NCI-H1436 (cell line): ENCODE data around the gene MTHFD2.
"Not testable (repeated sequence)": the region's sequence is repeated elsewhere in the genome, so short reads cannot be mapped to it uniquely, and the experiment has no call there.

ENCODE experiments used
- DNase-seq: peaks from one replicate; lab custom pipeline; 2025; lab: John Stamatoyannopoulos, UW

MTHFD2 gene

DNA sequence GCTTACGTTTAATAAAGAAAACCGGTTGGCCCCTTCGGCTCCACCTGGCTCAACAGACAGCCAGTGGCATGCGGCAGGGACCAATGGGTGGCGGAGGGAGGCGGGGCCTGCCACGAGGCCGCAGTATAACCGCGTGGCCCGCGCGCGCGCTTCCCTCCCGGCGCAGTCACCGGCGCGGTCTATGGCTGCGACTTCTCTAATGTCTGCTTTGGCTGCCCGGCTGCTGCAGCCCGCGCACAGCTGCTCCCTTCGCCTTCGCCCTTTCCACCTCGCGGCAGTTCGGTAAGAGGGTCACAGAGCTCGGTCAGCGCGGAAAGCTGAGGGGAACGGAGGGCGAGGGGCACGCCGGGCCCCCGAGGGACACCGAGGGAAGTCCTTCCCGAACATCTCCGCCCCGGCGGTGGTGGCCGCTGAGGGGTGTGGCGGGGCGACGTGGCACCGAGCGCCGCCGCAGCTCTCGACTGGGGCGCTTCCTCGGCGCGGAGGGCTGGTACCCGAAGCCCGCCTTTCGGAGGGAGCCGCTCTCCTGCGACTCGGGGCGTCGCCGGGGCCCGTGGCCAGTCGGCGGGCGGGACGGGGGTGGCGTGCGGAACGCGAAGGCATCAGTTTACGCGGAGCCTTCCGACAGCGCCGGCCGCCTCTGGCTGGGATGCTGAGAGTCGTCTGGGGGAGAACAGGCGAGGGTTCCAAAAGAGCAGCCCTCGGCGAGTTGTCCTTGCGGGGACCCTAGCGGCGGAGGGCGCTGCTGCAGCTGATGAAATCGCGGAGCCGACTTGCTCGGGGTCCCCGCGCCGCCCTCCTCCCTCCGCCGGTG is at the start of gene MTHFD2:
Gene MTHFD2, plus strand, starts transcription at position 155 of the 814 bp plus-strand sequence. Its CDS starts 27 bp downstream, at position 182.
- DNase-seq, result peak; percentile 97

DNA sequence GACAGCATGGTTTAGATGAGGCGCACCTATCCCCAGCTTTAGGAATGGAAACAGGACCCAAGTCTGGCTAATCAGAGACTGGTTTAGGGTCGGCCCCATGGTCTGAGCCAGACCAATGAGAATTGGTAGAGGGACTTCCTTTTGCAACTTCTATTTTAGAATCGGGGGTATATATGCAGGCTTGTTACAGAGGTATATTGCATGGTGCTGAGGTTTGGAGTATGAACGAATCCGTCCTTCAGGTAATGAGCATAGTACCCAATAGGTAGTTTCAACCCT is 49.2 kb upstream of the MTHFD2 start:
- DNase-seq, result no peak

DNA sequence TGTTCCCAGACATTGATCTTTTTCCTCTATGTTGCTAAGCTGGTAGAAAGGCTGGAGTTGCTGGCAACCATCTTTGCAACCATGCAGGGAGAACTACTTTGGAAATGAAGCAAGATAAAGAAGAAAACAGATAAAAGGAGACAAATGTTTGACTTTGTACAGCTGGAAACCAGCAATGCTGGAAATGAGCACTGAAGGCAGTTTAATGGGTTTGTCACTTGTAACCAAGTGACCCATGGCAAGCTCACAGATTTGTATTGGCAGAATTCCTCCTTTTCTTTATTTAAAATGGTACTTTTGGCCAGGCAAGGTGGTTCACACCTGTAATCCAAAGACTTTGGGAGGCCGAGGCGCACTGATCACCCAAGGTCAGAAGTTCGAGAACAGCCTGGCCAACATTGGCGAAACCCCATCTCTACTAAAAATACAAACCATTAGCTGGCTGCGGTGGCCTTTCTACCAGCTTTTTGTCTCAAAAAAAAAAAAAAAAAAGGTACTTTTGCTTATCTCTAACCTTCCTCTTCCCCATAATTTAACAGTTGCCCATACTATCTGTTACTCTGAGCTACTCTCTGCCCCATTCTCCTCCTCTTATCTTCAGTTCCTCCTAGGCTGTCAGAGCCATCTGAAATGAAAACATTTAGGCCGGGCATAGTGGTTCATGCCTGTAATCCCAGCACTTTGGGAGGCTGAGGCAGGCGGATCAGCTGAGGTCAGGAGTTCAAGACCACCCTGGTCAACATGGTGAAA is 48.7 kb upstream of the MTHFD2 start:
- no peak for DNase-seq

DNA sequence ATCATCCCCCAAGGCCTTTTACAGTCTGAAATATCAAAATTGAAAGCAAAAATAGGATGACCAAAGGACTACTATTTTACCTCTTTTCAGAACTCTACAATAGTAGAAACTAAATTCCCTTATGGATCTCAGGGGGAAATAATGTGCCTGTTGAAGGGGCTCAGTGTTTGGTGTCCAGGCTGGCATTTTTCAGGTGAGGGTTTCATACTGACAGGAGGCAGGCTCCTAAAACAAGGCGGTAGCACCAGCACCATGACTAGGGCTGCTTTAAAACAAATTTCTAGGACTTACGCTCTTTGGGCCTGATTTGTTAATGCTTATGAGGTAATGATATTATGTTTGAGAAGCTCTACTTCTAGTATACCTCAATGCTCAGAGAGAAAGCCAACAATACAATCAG is 45.5 kb upstream of the MTHFD2 start:
- DNase-seq, result no peak

DNA sequence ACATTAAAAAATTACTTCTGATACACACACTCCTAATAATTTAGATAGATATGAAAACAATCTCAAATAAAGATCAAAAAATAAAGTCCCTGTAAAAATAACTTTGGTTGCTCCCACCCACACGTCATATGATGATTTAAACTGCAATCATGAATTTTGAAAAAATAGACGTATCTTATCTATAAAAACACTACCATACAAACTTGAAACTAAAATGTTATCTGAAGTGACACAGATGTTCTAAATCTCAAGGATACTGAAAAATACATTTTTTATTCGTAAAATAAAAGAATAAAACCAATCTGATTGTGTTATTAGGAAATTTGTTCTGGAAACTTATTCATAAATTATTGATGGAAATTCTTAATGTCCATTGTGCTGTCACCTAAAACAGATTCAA is 42.6 kb upstream of the MTHFD2 start:
- no peak for DNase-seq

DNA sequence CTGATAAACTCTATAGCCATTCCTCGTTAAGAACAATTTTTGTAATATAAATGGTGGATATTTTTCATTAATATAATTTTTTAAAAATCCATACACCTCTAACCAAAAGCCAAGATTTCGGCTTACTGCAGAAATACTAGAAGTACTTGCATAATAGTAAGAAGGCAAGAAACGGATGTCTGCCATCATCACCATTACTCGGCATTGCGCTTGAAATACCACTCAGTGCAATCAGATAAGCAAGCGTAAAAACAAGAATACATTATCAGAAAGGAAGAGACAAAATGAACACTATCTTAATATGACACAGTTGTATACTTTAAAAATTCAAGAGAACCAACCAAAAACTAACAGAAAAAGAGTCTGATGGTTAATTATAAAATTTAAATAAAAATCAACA is 35.5 kb upstream of the MTHFD2 start:
- DNase-seq, result no peak

DNA sequence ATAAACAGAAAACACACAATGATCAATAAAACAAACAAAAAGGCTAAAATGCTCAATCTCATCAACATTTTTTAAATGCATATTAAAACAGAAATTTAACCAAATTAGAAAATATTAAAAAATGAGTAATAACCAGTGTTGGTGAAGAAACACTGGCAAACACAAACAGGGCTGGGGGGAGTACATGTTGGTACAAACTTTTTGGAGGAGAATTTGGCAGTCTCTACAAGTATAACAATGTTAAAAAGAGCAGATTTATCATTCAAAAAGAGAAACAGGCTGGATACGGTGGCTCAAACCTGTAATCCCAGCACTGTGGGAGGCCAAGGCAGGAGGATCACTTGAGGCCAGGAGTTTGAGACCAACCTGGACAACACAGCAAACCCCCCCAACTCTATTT is 33.7 kb upstream of the MTHFD2 start:
- DNase-seq, result no peak

DNA sequence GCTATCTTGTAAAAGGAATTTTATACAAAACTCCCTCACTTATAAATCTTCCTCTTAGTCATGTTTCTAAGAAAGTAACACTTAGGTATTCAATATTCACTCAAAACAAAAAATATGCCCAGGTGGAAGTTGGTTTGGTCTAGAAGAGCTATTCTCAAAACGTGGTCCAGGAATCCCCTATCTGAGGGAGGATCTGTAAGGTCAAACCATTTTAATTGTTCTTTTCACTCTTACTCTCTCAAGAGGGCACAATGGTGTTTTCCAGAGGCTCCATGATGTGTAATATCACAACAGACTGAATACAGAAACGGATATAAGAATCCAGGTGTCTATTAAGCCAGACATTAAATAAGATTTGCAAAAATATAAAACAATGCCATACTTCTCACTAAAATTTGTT is 29.7 kb upstream of the MTHFD2 start:
- DNase-seq, result no peak

DNA sequence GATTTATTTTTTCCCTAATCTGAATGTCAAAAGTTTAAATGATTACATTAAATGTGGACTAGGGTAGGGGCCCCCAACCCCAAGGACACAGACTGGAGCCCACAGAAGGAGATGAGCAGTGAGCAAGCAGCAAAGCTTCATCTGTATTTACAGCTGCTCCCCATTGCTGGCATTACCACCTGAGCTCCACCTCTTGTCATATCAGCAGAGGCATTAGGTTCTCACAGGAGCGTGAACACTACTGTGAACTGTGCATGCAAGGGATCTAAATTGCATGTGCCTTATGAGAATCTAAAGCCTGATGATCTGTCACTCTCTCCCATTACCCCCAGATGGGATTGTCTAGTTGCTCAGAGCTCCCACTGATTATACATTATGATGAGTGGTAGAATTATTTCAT is 23.5 kb upstream of the MTHFD2 start:
- no peak for DNase-seq

DNA sequence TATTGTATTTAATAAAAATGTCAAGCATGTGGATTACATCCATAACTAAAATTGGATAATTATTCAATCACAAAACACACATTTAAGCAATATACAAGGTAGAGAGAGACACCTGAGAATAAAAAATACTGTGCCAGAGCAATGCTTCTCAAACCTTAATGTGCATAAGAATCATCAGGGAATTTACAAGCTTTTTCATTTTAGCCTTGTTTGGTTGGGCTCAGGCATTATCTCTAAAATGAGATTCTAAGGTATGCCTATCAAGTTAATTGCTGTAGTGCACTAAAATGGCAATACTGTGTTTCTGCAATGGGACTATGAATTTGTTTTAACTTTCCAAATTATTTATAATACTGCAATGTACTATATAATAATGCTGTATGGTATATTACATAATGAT is 20.7 kb upstream of the MTHFD2 start:
- no peak for DNase-seq

DNA sequence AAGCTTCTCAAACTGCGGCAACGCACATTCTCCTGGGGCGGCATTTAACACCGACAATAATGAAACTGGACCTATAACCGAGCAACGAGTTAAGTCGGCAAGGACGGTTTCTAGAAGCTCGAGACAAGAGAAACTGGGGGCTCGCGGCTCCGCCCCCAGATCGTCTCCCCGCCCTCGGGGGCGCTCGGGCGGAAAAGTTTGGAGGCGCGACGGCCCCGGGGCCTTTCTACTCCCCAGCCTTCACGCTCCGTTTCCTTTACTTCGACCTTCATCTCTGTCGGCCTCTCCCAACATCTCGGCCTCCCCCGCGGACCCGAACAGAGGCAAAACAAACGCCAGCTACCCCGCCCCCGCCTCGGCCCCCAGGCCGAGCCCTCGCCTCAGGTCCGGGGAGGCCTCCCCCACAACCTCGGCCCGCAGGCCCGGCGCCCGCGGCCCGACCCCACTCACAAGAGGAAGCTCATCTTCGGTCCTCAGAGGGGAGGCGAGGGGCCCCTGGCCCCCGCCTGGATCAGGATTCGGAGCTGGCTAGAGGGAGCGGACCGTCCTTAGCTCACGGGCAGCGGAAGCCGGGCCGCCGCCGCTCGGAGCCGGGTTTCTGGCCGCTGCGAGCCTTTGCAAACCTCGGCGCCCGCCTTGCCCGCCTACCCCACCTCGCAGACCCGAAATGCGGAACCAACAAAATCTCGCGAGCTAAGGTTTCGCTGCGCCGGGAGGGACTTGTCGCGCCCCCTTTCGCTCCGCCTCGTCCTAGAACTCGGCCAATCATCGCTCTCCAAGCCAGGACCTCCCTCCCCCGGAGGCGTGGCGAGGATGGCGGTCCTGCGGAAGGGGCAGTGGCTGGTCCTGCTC is 20.0 kb upstream of the MTHFD2 start, which contains the start of gene MOB1A:
Gene MOB1A, minus strand, starts transcription at position 669 of the 852 bp plus-strand sequence. Its CDS starts 205 bp downstream, at position 464.
- DNase-seq, result peak; percentile 98

DNA sequence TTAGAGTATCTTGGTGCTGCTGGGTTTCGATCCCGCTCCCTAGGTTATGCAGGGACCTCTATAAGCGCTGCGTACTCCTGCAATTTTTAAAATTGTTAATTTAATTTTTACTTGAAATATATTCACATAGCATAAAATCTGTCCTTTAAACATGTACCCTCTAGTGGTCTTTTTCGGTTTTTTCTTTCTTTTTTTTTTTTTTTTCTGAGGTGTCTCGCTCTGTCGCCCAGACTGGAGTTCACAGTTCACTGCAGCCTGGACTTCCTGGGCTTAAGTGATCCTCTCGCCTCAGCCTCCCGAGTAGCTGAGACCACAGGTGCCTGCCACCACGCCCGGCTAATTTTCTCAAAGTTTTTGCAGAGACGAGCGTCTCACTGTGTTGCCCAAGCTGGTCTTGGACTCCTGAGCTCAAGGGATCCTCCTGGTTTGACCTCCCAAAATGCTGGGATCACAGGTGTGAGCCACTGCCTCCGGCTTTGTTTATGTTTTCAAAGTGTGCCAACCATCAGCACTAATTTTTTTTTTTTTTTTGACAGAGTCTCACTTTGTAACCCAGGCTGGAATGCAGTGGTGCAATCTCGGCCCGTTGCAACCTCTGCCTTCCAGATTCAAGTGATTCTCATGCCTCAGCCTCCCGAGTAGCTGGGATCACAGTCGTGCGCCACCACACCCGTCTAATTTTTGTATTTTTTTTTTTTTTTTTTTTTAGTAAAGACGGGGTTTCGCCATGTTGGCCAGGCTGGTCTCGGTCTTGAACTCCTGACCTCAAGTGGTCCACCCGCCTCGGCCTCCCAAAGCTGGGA is 19.2 kb upstream of the MTHFD2 start:
- DNase-seq, result no peak

DNA sequence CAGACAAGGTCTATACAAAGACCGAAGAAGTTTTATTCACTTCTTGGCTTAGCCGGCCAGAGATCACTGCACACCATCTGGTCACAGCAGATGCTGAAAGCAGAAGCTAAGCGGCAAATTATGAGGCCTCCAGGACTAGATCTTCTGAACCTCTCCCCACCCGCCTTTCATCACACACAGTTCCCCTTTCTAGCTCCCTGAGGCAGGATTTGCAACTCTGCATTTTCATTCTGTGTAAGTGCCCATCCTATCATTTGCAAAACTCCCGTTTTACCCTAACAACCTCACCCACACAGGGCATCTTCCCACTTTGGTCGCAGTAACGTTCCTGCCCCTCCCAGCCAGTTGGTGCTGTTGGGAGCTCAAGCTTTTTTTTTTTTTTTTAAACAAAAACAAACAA is 16.7 kb upstream of the MTHFD2 start:
- DNase-seq, result no peak

DNA sequence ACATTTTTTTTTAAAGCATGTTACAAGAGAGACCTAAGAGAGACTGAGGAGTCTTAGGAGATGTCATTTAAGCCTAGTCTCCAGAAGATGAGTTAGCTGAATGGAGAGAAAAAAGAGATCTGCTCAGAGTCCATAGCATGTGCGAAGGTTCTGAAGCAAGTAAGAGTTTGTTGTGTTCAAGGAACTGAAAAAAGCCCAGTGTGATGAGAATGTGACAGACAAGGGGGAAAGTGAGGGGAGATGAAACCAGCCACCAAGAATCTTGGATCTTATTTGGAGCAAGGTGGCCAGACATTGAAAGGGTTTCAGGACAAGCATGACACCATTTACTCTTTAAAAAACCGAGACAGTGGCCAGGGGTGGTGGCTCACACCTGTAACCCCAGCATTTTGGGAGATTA is 14.5 kb upstream of the MTHFD2 start:
- DNase-seq, result no peak

DNA sequence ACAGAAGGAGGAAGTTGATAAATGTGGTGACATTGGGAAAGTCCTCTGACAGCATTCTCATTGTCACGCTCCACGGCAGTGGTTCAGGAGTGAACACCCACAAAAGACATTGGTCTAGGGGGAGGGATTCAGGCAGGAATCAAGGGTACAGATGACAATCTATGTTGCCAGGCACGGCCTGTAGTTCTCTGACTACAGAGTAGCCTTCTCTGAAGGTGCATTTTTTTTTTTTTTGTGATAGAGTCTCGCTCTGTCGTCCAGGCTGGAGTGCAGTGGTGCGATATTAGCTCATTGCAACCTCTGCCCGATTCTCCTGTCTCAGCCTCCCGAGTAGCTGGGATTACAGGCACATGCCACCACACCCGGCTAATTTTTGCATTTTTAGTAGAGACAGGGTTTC is 12.4 kb upstream of the MTHFD2 start:
- DNase-seq, result no peak

DNA sequence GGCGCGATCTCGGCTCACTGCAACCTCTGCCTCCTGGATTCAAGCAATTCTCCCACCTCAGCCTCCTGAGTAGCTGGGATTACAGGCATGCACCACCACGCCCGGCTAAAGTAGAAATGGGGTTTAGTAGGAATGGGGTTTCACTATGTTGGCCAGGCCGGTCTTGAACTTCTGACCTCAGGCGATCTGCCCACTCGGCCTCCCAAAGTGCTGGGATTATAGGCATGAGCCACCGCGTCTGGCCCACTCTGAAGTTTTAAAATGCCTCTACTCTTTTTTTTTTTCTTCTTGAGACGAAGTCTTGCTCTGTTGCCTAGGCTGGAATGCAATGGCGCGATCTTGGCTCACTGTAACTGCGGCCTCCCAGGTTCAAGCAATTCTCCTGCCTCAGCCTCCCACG is 11.7 kb upstream of the MTHFD2 start:
- DNase-seq, result not testable (repeated sequence)

DNA sequence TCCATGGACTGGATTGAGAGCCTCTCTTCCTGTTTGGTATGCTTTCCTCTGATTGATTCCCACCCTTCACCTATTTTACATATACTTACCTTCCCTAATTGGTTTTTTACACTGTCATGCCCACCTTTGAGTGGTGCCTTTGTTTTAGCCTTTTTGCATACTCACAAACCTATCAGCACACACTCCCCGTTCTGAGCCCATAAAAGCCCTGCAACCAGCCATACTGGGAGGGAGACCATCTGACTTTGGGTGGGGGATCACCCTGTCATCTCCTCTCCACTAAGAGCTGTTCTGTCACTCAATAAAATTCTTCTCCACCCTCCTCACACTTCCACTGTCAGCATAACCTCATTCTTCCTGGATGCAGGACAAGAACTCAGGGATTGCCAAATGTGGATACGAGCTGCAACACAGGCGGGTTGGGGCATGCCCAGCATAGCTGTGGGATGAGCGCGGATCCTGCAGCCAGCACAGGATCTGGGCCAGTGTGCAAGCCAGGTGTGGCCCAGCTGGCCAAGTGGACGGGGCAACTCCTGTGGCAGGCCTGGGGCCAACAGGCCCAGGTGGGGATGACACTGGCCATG is 10.3 kb upstream of the MTHFD2 start:
- DNase-seq, result no peak

DNA sequence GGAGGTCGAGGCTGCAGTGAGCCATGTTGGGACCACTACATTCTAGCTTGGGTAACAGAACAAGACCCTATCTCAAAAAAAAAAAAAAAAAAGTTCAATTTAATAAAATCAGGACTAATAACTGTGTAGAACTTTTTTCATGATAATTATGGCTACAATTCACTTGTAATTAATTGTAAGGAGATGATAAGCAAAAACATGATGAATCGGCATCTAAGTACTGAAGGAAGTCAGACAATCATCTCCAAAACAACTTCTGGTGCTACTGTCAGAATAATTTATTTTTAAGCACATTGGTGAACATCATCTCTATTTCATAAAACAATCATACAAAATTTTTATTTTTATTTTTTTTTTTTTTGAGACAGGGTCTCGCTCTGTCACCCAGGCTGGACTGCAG is 9.7 kb upstream of the MTHFD2 start:
- DNase-seq, result no peak

DNA sequence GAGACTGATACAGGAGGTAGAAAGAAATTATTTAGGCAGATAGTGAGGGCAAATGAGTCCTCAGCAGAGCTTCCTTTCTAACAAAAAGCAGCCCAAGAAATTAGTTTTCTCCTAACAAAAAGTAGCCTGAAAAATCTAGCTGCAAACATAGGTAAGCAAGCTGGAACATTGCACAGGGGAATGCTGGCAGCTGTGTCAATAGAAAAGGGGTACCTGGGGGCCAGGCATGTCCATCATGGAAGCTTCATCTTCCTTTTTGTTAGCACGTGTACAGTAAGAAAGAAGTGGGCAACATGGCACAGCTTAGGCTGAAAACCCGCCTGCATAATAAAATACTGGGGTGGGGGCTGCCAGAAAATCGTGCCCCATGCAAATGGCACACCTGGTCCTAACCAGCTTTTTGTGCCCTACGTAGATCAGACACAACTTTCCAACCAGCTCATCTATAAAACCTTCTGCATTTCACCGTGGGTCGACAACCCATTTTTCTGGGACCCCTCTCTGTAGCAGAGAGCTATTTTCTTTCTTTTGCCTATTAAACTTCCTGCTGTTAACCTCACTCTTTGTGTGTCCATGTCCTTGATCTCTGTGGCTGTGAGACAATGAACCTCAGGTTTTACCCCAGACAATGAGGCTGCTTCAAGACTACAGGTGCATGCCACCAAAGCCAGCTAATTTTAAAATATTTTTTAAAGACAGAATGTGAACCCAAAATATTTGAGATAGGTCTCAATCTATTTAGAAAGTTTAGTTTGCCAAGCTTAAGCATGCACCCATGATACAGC is 6.6 kb upstream of the MTHFD2 start:
- DNase-seq, result no peak

DNA sequence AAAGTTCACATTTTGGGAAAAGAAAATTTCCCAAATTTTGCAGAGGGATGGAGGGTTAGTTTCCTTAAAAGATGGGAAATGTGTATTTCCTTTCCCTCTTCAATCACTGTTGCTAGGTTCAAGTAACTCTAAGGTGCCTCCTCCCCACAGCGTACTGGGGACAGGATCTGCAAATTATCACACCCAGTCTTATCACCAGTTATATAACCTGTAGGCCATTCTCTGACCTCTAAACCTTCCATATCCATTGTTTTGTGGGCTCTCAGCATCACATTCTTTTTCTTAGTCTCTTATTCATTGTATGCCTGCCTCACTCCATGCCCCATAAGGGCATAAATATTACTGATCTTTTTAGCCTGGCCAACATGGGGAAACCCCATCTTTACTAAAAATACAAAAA is 3.6 kb upstream of the MTHFD2 start:
- DNase-seq, result no peak

DNA sequence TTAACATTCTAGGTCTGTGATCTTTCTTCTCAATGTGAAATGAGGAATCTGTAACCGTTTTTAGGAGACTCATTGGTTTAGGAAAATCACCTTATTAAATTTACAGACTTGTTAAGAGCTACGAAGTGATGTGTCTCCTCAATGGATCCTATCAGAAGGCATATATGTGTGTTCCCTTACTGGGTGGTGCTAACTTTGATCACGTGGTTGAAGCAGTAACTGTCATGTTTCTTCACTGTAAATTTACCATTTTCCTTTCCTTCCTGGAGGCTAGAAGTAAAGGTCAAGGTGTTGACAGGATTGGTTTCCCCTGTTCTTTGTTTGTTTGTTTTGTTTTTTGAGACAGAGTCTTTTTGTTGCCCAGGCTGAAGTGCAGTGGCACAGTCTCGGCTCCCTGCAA is 1.4 kb upstream of the MTHFD2 start:
- no peak for DNase-seq
